Liver (tissue), 9 donors: ENCODE data around the gene TTF1. TPM values are rescaled to one million over a fixed set of nuclear protein-coding genes. Genes with fewer than 3 reads are reported as not detected.

Experiments used
- DNase-seq: peaks from one replicate; pipeline ENCODE4 v3.0.0-alpha.2; 2017; ENCODE audit warnings: low spot score
- H3K27ac ChIP-seq, 2 donors: one replicate each; pipeline ENCODE4 v1.7.0; 2013; ENCODE audit warnings: inconsistent platforms in 2 of 2, low read length in 2 of 2, control low read depth in 1 of 2, low read depth in 1 of 2, mild to moderate bottlenecking in 1 of 2
- H3K27me3 ChIP-seq, 4 donors: one replicate each; pipeline versions ENCODE4 v1.6.1 to v1.7.0; 2013; ENCODE audit warnings: low read length in 3 of 4, inconsistent platforms in 1 of 4, mild to moderate bottlenecking in 1 of 4, moderate library complexity in 1 of 4; ENCODE audit not compliant: control insufficient read depth in 4 of 4, insufficient read depth in 4 of 4
- H3K36me3 ChIP-seq, 4 donors: one replicate each; pipeline versions ENCODE4 v1.6.1 to v1.7.0; 2013; ENCODE audit warnings: low read length in 3 of 4, mild to moderate bottlenecking in 3 of 4, low read depth in 1 of 4, moderate library complexity in 1 of 4; ENCODE audit not compliant: control insufficient read depth in 4 of 4, insufficient read depth in 3 of 4
- H3K4me1 ChIP-seq, 4 donors: one replicate each; pipeline versions ENCODE4 v1.6.1 to v1.7.0; 2013; ENCODE audit warnings: low read length in 3 of 4, mild to moderate bottlenecking in 3 of 4, moderate library complexity in 1 of 4; ENCODE audit not compliant: control insufficient read depth in 4 of 4, insufficient read depth in 4 of 4
- H3K4me3 ChIP-seq, 3 donors: one replicate each; pipeline versions ENCODE4 v1.6.1 to v1.7.0; 2013; ENCODE audit warnings: low read length in 3 of 3, control low read depth in 1 of 3, low read depth in 1 of 3, mild to moderate bottlenecking in 1 of 3
- H3K9ac ChIP-seq, 2 donors: one replicate each; pipeline ENCODE4 v1.7.0; 2013; ENCODE audit warnings: low read length in 2 of 2, mild to moderate bottlenecking in 2 of 2, moderate library complexity in 2 of 2, control low read depth in 1 of 2, low read depth in 1 of 2
- H3K9me3 ChIP-seq, 4 donors: one replicate each; pipeline versions ENCODE4 v1.6.1 to v1.7.0; 2013; ENCODE audit warnings: low read length in 3 of 4; ENCODE audit not compliant: control insufficient read depth in 4 of 4
- EGR1 ChIP-seq, 2 donors: IDR thresholded peaks; 2 replicates each; pipeline ENCODE4 v1.6.1; 2016 to 2018; ENCODE audit warnings: antibody characterized with exemption in 2 of 2, low read depth in 2 of 2
- FOXA1 ChIP-seq: IDR thresholded peaks from 2 replicates; pipeline ENCODE4 v1.6.1; 2016; ENCODE audit warnings: antibody characterized with exemption
- FOXA2 ChIP-seq: IDR thresholded peaks from 2 replicates; pipeline ENCODE4 v1.6.1; 2016; ENCODE audit warnings: antibody characterized with exemption
- GABPA ChIP-seq, 2 donors: IDR thresholded peaks in 1 of 2; conservative IDR thresholded peaks in 1 of 2; 2 replicates each; pipeline ENCODE4 v1.6.1; 2016; ENCODE audit warnings: antibody characterized with exemption in 2 of 2, mild to moderate bottlenecking in 1 of 2, moderate library complexity in 1 of 2
- HNF4A ChIP-seq, 2 donors: conservative IDR thresholded peaks; 2 replicates each; pipeline ENCODE4 v1.6.1; 2016; ENCODE audit warnings: antibody characterized with exemption in 2 of 2, mild to moderate bottlenecking in 2 of 2
- HNF4G ChIP-seq: IDR thresholded peaks from 2 replicates; pipeline ENCODE4 v1.6.1; 2016; ENCODE audit warnings: antibody characterized with exemption
- JUND ChIP-seq, 2 donors: IDR thresholded peaks; 2 replicates each; pipeline ENCODE4 v1.6.1; 2016; ENCODE audit warnings: antibody characterized with exemption in 2 of 2
- MAX ChIP-seq: IDR thresholded peaks from 2 replicates; pipeline ENCODE4 v1.6.1; 2016; ENCODE audit warnings: antibody characterized with exemption
- NR2F2 ChIP-seq: IDR thresholded peaks from 2 replicates; pipeline ENCODE4 v1.6.1; 2016; ENCODE audit warnings: antibody characterized with exemption
- RAD21 ChIP-seq, 2 donors: IDR thresholded peaks; 2 replicates each; pipeline ENCODE4 v1.6.1; 2016; ENCODE audit warnings: antibody characterized with exemption in 2 of 2, mild to moderate bottlenecking in 2 of 2
- RXRA ChIP-seq, 2 donors: IDR thresholded peaks; 2 replicates each; pipeline ENCODE4 v1.6.1; 2017 to 2018; ENCODE audit warnings: antibody characterized with exemption in 2 of 2, mild to moderate bottlenecking in 1 of 2
- SP1 ChIP-seq: IDR thresholded peaks from 2 replicates; pipeline ENCODE4 v1.6.1; 2018; ENCODE audit warnings: antibody characterized with exemption, mild to moderate bottlenecking
- TAF1 ChIP-seq: conservative IDR thresholded peaks from 2 replicates; pipeline ENCODE4 v1.6.1; 2016; ENCODE audit warnings: antibody characterized with exemption, mild to moderate bottlenecking
- YY1 ChIP-seq: IDR thresholded peaks from 2 replicates; pipeline ENCODE4 v1.6.1; 2016; ENCODE audit warnings: antibody characterized with exemption, mild to moderate bottlenecking
- ZBTB33 ChIP-seq: IDR thresholded peaks from 2 replicates; pipeline ENCODE4 v1.6.1; 2016; ENCODE audit warnings: antibody characterized with exemption
- WGBS: extraction: QIAGEN DNeasy Blood & Tissue Kit; methylation state at CpG from one replicate; pipeline ENCODE4 v1.1.7; 2013; 5-methylcytosine and 5-hydroxymethylcytosine counted together
- polyA plus RNA-seq, 2 donors: library from polyadenylated mRNA; stranded (reverse) in 1 of 2; unstranded in 1 of 2; fragments of 200-250 nt in 1 of 2; fragments of >200 nt in 1 of 2; fragmentation: Nextera tagmentation in 1 of 2; extraction: Ambion mirVana in 1 of 2; gene quantifications; one replicate each; pipeline versions ENCODE4 v1.2.1 to v1.2.3, GENCODE V29; 2013 to 2015
- total RNA-seq, 2 donors: library from RNA; depleted of rRNA; stranded (reverse); fragments of >200 nt; gene quantifications; one replicate each; pipeline ENCODE4 v1.2.3, GENCODE V29; 2014
- TF ChIP-seq, protein P1 (sequence below): IDR thresholded peaks from 2 replicates; pipeline ENCODE4 v1.6.1; 2016; ENCODE audit warnings: antibody characterized with exemption, mild to moderate bottlenecking
- TF ChIP-seq, protein P2 (sequence below): IDR thresholded peaks from 2 replicates; pipeline ENCODE4 v1.6.1; 2016; ENCODE audit warnings: antibody characterized with exemption
- TF ChIP-seq, protein P3 (sequence below): fragments of 150-350 bp; IDR thresholded peaks from 2 replicates; pipeline ENCODE4 v1.5.1; 2017; ENCODE audit warnings: improper control_type of control experiment, low read depth, low read length; ENCODE audit not compliant: missing input control
- donor health status: healthy.
- donor health status: healthy.
- donor health status: healthy.
- donor health status: healthy.
- donor health status: healthy.

TTF1 gene
- total and polyA plus RNA-seq, 4 donors: 1.9 to 6.1 (median 2.6) TPM

DNA sequence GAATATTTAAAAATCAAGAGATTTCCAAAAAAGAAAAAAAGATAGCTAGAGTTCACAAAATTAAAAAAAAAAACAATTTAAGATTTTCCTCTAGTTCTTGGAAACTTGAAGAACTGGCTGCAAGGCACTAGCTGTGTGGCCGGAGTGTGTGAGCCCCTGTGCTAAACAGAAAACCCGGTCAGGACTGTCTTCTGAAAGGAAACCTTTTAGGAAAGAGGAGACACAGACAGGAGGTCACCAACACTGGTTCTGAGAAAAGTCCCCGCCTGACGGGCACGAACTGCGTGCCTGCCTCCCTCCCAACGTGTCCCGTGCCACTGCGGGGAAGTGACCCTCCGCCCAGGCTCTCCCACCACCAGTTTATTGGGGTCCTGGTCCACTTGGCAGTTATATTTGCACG, 15.2 kb downstream of the TTF1 start:
- H3K9me3 ChIP-seq: no peaks in the 10 kb centered on the region
- DNase-seq: no peak
- no peak overlapping the region for H3K9ac ChIP-seq
- H3K4me3 ChIP-seq: no peak overlapping the region
- TF ChIP-seq JUND (IDR thresholded peaks at IDR 0.05) (no peak), GABPA (IDR thresholded peaks at IDR 0.05 in 1 of 2, conservative IDR thresholded peaks at IDR 0.05 in 1 of 2) (no peak), RAD21 (IDR thresholded peaks at IDR 0.05) (no peak)
- WGBS: 95% methylated on average over 11 of the region's 11 CpGs
- H3K27me3 ChIP-seq: no peaks in the 10 kb centered on the region
- no peak overlapping the region for H3K27ac ChIP-seq
- no peaks in the 10 kb centered on the region for H3K4me1 ChIP-seq
- H3K36me3 ChIP-seq: peaks cover 28 to 69% (median 56%) of the 10 kb centered on the region in 4 donors

DNA sequence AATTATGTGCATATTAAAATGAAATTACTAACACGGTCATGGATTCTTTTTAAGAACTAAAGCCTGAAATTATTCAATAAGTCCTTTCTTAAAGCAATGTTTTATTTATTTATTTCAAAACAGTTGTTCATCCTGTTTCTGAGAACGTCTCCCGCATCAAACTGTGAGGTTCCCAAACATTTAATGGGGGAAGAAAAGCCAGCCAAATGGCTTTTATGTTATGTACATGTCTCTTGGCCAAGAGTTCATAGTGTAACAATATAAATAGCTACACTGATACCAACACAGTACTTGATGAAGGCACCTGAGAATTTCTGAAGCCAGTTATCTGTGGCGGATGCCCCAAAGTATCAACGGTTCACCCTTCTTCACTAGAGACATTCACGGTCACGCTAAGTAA, 15.7 kb downstream of the TTF1 start:
- Histone ChIP-seq H3K9me3 (no peaks in the 10 kb centered on the region), H3K9ac (no peak overlapping the region), H3K4me1 (no peaks in the 10 kb centered on the region), H3K4me3 (no peak overlapping the region), H3K36me3 (peaks cover 28 to 67% (median 55%) of the 10 kb centered on the region in 4 donors), H3K27me3 (no peaks in the 10 kb centered on the region), H3K27ac (no peak overlapping the region)
- no peak for DNase-seq
- TF ChIP-seq HNF4G: no peak
- no peak for TF ChIP-seq RXRA (IDR thresholded peaks at IDR 0.05)
- TF ChIP-seq, protein P1, sequence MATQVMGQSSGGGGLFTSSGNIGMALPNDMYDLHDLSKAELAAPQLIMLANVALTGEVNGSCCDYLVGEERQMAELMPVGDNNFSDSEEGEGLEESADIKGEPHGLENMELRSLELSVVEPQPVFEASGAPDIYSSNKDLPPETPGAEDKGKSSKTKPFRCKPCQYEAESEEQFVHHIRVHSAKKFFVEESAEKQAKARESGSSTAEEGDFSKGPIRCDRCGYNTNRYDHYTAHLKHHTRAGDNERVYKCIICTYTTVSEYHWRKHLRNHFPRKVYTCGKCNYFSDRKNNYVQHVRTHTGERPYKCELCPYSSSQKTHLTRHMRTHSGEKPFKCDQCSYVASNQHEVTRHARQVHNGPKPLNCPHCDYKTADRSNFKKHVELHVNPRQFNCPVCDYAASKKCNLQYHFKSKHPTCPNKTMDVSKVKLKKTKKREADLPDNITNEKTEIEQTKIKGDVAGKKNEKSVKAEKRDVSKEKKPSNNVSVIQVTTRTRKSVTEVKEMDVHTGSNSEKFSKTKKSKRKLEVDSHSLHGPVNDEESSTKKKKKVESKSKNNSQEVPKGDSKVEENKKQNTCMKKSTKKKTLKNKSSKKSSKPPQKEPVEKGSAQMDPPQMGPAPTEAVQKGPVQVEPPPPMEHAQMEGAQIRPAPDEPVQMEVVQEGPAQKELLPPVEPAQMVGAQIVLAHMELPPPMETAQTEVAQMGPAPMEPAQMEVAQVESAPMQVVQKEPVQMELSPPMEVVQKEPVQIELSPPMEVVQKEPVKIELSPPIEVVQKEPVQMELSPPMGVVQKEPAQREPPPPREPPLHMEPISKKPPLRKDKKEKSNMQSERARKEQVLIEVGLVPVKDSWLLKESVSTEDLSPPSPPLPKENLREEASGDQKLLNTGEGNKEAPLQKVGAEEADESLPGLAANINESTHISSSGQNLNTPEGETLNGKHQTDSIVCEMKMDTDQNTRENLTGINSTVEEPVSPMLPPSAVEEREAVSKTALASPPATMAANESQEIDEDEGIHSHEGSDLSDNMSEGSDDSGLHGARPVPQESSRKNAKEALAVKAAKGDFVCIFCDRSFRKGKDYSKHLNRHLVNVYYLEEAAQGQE: no peak
- no peak for TF ChIP-seq RAD21 (IDR thresholded peaks at IDR 0.05)
- TF ChIP-seq MAX: no peak
- TF ChIP-seq EGR1 (IDR thresholded peaks at IDR 0.05; ENCODE audit: low read depth in 2 of 2): no peak
- no peak for TF ChIP-seq NR2F2
- no peak for TF ChIP-seq TAF1
- TF ChIP-seq FOXA2: no peak
- TF ChIP-seq FOXA1: no peak
- no peak for TF ChIP-seq YY1
- TF ChIP-seq SP1: no peak
- TF ChIP-seq, protein P2, sequence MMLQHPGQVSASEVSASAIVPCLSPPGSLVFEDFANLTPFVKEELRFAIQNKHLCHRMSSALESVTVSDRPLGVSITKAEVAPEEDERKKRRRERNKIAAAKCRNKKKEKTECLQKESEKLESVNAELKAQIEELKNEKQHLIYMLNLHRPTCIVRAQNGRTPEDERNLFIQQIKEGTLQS: no peak
- 79% methylated on average over 7 of the region's 7 CpGs for WGBS

DNA sequence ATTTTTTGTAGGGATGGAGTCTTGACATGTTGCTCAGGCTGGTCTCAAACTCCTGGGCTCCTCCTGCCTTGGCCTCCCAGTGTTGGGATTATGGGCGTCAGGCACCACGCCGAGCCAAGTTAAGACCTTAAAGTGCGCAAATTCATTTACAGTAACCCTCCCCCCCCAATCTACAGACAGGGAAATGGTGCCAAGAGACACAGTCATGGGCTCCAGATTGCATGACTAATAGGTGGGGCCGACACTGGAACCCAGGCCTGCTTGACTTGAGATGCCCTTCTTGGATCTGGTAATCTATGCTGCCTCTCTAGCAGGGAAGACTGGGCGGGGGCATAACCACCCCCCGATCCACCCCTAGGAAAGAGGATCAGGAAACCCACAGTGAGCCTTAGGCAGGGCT, 19.5 kb downstream of the TTF1 start:
- no peak for DNase-seq
- Histone ChIP-seq H3K36me3 (peaks cover 17 to 68% (median 51%) of the 10 kb centered on the region in 4 donors), H3K9me3 (no peaks in the 10 kb centered on the region), H3K4me1 (no peaks in the 10 kb centered on the region), H3K9ac (no peak overlapping the region), H3K27me3 (no peaks in the 10 kb centered on the region), H3K4me3 (no peak overlapping the region), H3K27ac (no peak overlapping the region)
- WGBS: 98% methylated on average over 7 of the region's 7 CpGs
- no peak for TF ChIP-seq HNF4G
- TF ChIP-seq FOXA2: no peak
- TF ChIP-seq, protein P3, sequence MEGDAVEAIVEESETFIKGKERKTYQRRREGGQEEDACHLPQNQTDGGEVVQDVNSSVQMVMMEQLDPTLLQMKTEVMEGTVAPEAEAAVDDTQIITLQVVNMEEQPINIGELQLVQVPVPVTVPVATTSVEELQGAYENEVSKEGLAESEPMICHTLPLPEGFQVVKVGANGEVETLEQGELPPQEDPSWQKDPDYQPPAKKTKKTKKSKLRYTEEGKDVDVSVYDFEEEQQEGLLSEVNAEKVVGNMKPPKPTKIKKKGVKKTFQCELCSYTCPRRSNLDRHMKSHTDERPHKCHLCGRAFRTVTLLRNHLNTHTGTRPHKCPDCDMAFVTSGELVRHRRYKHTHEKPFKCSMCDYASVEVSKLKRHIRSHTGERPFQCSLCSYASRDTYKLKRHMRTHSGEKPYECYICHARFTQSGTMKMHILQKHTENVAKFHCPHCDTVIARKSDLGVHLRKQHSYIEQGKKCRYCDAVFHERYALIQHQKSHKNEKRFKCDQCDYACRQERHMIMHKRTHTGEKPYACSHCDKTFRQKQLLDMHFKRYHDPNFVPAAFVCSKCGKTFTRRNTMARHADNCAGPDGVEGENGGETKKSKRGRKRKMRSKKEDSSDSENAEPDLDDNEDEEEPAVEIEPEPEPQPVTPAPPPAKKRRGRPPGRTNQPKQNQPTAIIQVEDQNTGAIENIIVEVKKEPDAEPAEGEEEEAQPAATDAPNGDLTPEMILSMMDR: no peak
- no peak for TF ChIP-seq HNF4A (conservative IDR thresholded peaks at IDR 0.05)
- TF ChIP-seq, protein P2: no peak
- no peak for TF ChIP-seq JUND (IDR thresholded peaks at IDR 0.05)
- no peak for TF ChIP-seq SP1
- no peak for TF ChIP-seq NR2F2
- TF ChIP-seq GABPA (IDR thresholded peaks at IDR 0.05 in 1 of 2, conservative IDR thresholded peaks at IDR 0.05 in 1 of 2): no peak
- no peak for TF ChIP-seq EGR1 (IDR thresholded peaks at IDR 0.05; ENCODE audit: low read depth in 2 of 2)
- no peak for TF ChIP-seq YY1
- TF ChIP-seq RAD21 (IDR thresholded peaks at IDR 0.05): no peak
- no peak for TF ChIP-seq ZBTB33
- TF ChIP-seq MAX: no peak
- TF ChIP-seq FOXA1: no peak
